ENCODE data around the gene IFT25.

The IFT25 gene

DNA sequence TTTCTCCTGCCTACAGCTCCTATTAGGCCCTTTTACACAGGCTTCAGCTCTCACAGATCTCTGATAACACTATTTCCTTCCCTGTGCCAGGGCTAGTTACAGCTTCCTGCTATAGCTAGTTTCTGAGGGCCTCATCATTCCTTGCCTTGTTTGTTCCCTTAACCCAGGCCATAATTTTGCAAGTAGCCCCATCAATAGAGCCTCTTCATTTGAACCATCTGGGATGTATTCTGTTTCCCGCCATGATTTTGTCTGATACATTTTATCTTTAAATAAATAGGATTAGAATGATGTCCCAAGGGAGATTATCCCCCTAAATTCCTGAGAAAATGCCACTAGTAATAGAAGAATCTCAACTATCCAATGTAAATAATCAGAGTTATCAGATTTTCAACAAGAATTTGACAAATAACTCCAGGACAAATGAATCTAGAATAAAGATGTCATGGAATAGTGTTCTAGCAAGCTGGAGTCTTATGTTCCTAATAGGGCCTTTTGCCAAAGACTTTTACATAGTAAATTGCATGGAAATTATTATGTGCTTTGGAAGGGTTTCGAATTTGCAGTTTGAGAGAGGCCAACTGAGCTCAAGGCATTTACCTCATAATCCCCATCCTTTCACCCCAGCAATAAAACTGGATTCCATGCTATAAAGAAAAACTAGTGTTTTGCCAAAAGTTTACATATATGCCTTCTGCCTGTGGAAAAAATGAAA is 16.1 kb downstream of the IFT25 start:
- DNase-seq (ENCODE audit: low read depth in 2 of 2): no peak

DNA sequence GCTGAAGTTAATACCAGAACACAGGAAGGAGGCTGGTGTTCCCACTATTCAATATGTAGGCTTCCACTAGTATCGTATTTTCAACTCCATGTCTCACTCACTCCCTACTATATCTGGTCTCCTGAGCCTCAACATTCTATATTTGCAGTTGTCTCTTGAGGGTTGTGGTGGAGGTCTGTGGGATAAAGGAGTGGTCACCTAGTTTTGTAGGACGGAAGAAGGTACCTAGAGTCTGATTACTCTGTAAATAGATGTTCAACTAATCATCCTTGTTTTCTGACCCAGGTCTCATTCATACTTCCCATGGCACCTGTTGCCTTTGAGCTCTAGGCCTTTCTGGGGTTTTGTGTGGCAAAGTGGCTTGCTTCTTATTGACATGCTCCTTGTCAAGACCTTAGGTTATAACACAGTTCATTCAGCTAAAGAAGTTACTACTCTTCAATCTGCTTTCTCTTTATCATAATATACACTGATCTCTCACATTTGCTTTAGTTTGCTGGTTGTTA is 18.1 kb downstream of the IFT25 start:
- no peak for DNase-seq (ENCODE audit: low read depth in 2 of 2)

DNA sequence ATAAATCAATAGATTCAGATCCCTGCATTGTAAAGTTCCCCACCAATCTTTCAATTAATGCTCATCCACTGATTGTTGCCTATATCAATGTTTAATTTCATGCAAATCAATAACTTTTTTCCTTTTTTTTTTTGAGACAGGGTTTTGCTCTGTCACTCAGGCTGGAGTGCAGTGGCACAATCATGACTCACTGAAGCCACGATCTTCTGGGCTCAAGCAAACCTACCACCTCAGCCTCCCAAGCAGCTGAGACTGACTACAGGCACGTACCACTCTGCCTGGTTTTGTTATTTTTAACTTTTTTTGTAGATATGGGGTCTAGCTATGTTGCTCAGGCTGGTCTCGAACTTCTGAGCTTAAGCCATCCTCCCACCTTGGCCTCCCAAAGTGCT is 25.8 kb downstream of the IFT25 start:
- DNase-seq (ENCODE audit: low read depth in 2 of 2): no peak

DNA sequence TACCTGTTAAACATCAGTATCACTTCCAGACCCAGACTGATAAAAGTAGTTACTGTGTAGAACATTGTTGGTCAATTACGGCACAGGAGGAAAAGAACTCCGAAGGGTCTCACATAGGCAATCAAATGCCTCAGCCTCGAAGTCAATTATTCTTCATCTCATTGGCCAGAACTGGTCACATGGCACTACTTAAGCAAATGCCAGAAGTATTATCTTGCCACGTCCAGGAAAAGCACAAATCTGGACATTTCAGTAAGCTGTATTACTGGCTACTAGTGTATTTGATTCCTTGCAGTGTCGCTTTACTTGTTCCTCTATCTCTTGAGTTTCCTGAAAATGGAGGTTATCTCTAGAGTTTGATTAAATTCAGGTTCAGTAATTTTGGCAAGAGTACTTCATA is 27.2 kb downstream of the IFT25 start:
- no peak for DNase-seq (ENCODE audit: low read depth in 2 of 2)

DNA sequence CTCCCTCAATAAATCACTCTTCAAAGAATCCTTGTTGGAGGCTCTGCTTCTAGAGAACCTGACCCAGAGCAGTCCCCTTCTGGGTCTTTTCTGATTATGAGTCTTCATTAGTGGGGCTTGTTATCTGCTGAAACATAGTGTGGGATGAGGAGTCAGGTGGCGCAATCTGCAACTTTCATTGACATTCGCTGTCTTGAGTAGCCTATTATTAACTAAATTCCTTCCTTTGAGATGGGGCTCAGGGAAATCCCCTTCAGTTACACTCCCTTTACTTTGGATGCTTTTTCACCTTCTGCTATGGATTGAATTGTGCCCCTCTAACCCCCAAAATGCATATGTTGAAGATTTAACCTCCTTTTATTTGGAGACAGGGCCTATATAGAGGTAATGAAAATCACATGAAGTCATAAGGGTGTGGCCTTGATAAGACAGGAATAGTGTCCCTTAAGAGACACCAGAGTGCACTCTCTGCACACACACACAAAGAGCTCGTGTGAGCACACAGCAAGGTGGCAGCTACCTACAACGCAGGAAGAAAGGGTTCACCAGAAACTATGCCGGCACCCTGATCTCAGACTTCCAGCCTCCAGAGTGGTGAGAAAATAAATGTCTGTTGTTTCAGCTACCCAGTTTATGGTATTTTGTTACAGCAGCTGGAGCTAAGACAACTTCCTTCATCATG is 32.0 kb downstream of the IFT25 start:
- no peak for DNase-seq (ENCODE audit: low read depth in 2 of 2)

DNA sequence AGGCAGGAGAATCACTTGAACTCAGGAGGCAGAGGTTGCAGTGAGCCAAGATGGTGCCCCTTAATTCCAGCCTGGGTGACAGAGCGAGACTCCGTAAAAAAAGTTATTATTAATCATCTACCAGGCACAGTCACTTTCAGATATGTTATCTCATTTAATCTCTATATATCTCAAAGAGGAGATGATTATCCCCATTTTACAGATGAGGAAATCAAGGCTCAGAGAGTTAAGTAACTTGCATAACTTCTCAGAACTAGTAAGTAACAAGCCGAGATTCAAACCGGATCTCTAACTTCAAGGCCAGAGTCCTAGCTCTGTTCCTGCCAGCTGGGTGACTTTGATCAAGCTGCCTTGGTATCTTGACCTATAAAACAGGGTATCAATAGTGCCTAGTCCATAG is 34.1 kb downstream of the IFT25 start:
- DNase-seq (ENCODE audit: low read depth in 2 of 2): no peak

DNA sequence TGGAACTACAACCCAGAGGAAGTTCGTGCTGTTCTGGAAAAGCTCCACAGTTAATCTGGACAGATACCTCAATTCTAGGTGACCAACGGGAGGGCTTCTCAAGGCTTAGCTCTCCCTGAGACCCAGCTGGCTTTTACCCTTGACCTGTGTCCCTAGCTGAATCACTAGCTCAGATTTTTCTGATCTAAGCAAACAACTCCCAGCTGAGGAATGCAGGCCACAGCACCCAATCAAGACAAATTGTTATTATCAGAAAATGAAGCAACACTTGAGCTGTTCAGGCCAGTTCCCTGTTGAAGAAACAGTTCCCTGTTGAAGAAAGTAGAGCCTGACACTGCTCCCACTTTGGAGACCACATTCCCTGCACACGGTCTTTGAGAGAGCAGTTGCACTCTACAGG is 35.6 kb downstream of the IFT25 start:
- no peak for DNase-seq (ENCODE audit: low read depth in 2 of 2)

DNA sequence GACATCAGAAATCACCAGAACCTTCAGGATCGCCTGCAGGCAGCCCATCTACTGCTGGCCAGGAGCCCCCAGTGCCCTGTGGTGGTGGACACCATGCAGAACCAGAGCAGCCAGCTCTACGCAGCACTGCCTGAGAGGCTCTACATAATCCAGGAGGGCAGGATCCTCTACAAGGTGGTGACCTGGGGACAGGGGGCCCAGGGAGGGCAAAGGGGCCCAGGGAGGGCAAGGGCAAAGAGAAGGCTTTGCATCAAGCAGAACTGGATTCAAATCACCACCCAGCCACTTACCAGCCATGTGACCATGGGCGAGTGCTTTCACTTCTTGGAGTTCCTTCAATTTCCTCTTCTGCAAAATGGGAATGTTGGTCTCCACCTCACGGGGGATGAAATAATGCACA is 39.4 kb downstream of the IFT25 start:
- no peak for DNase-seq (ENCODE audit: low read depth in 2 of 2)

DNA sequence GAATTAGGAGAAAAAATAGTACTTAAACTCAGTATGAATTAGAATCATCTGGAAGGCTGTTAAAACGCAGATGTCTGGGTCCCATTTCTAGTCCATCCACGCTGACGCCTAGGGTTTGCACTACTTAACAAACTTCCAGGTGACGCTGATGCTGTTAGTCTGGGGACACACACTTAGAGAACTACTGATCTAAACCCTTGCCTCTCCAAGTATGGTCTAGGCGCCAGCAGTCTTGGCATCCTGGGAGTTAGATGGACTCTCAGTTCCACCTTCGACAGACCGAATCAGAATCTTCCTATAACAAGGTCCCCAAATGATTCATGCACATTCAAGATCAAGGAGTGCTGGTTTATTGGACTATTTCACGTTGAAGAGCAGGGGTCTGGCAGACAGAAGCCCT is 40.0 kb downstream of the IFT25 start:
- DNase-seq (ENCODE audit: low read depth in 2 of 2): no peak

DNA sequence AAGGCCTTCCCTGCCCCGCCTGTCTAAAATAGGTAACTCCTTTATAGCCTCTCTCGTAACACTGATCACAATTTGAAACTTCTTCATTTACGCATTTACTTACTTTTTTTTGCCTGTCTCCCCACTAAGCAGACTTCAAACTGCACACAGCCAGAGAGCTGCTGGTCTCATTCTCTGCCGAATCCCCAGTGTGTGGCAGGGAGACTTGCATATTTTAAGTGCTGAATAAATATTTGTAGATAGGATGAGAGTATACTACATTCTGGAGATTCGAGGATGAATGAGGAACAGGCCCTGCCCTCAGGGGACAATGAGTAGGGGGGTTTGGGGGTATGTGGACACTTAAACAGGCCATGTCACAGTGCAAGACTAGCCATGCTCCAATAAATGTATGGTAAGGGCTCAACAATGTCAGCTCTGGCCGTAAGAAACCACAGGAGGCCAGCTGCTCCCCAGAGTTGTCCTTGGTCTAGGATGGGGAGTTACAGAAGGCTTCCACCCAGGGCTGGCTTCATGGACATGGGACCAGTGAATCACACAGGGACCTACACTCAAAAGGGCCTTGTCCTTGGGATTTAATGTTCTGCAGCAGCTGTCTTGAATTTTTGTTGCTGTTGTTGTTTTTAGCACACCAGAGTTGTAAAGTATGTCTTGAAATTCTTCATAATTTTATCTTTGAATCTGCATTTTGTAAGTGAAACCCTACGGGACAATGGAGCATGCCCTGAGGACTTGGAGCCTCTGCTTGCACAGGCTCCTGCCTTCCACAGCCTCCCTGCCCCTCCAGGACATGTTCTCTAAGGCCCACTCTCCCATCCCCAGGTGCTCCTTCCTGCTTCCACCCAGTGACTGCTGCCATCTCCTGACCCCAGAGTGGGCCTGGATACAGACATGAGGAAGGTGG is 43.0 kb downstream of the IFT25 start:
- no peak for DNase-seq (ENCODE audit: low read depth in 2 of 2)

DNA sequence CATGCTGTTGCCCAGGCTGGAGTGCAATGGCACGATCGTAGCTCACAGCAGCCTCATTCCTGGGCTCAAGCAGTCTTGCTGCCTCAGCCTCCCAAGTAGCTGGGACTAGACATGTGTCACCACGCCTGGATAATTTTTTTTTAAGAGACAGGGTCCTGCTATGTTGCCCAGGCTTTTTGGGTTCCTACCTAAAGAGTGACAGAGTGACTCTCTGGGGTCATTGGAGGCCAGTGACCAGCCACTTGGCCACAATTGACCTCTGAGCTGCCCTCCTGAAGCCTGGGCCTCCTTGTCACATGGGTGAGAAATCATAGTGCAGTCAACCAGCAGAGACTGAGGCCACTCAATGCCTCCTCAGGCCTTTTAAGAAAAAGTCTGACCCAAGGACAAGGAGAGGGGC is 45.8 kb downstream of the IFT25 start:
- no peak for DNase-seq (ENCODE audit: low read depth in 2 of 2)

DNA sequence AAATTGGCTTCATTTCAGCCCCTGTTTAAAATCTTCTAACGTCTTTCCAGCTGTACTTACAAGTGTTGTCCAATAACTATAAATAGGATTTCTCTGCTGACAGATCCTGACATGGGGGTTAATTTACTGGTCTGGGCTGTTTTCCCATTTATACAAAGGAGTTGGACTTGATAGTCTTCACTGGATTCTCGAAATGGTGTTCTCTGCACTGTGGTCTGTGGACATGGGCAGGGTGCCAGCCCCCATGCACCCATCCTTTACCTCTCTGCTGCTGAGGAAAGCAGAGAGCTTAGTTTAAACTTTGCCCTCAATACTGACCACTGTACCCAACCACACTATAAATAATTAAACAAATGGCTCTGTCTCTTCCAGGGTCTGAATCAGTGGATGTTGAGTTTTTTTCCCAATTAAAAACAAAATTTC is 46.3 kb downstream of the IFT25 start:
- DNase-seq (ENCODE audit: low read depth in 2 of 2): no peak

DNA sequence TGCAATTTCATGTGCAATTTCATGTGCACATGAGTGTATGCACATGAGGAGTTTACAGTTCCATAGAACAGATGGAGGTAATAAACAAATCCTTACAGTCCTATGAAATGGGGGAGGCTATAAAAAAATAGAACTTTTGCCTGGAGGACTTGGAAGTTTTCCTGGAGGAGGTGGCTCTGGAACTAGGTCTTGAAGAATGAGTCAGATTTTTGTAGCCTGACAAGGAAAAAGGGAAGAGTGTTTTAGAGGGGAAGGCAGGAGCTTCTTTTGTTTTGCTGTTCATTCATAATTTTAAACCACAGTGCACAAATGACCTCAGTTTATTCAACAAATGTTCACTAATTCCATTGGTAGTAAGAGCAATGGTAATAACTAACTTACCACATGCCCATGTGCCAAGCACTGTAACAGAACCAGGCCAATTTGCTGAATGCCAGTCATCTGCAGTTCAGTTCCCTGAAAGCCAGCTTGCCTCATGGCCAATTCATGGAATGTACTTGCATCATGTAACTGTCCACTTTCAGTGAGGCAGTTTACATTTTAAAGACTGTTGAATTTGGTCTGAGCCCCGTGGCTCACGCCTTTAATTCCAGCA is 48.8 kb downstream of the IFT25 start:
- DNase-seq (ENCODE audit: low read depth in 2 of 2): no peak

DNA sequence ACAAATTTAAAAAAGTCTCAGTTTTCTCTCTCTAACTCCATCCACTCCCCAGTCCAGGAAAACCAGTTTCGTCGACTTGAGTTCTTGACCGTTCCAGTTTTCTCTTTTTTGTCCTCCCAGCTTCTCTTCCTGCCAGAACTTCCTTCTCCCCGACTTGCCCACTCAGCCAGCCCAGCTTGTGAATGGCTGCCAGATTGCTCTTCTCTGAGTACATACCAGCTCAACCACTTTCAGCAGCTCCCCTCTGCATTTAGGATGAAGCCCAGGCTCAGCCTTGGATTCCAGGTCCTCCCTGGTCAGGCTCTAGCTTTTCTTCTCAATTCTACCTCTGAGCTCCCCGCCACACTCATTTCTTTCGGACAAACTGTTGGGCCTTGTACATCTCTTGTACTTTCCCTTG is 50.1 kb downstream of the IFT25 start:
- no peak for DNase-seq (ENCODE audit: low read depth in 2 of 2)

DNA sequence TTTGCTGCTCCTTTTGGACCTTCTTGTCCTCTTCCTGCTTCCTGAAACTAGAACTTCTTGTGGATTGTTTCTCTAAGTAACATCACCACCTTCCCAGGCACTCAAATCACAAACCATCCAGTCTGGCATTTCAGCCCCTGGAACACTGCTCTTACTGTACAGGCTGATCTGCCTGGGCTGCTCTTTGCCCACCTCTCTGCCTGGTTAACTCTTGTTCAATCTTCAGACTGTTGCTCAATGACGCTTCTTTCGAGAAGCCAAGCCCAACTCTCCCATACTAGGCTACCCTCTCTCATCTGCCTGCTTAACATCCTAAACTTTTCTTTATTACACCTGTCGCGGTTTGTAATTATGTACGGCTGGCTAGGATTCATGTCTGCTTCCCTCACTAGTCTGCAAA is 50.9 kb downstream of the IFT25 start:
- no peak for DNase-seq (ENCODE audit: low read depth in 2 of 2)

DNA sequence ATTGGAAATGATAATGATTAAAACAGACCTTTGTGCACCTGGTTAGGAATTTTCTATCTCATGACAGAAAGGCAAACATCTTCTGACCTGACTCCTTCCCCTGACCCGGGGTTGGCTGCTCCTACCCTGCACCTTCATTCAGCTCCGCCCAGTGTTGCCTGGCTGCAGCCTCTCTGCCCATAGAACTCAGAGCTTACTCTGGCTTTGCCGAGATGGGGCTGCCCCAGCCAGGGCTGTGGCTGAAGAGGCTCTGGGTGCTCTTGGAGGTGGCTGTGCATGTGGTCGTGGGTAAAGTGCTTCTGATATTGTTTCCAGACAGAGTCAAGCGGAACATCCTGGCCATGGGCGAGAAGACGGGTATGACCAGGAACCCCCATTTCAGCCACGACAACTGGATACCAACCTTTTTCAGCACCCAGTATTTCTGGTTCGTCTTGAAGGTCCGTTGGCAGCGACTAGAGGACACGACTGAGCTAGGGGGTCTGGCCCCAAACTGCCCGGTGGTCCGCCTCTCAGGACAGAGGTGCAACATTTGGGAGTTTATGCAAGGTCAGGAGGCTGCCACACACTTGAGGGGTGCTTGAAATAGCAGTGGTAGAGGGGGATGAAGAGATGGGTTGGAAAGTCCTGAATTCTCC is 51.4 kb downstream of the IFT25 start, which contains the start of gene DIO1:
TSS of gene DIO1 (plus strand) at position 189 of the 638 bp plus-strand sequence. CDS start at position 213, 24 bp downstream.
- DNase-seq (ENCODE audit: low read depth in 2 of 2): no peak

DNA sequence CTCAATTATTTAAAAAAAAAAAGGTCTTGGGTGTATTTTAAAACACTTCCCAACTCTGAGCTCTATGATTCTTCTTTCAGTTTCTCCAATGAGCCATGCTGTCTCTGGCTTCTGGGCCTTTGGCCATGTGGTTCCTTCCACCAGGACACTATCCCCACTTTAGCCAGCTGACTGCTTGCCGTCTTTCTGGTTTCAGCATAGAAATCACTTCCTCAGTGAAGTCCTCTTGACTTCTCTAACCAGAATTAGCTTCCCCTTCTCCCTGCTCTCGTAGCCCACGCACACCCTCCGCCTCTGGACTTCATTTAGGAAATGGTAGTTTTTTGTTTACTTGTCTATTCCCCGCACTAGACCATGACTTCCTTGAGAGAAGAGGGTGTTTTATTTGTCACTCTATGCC is 52.6 kb downstream of the IFT25 start:
- DNase-seq (ENCODE audit: low read depth in 2 of 2): no peak

DNA sequence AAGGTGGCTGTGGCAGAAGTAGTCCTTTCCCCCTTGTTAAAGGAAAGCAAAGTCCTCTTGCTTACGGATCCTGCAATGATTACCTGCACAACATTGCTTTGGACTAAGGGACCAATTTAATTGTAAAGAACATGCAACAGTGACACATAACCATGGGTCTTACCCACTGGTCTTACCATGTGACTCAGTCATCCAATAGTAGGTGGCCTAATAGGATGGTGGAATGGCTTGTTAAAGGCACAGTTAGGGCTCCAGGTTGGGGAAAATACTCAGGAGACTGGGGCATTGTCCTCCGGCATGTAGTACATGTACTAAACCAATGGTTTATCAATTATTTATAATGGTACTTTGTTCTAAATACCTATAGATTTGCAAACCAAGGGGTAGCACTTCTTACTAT is 53.8 kb downstream of the IFT25 start:
- DNase-seq (ENCODE audit: low read depth in 2 of 2): no peak

DNA sequence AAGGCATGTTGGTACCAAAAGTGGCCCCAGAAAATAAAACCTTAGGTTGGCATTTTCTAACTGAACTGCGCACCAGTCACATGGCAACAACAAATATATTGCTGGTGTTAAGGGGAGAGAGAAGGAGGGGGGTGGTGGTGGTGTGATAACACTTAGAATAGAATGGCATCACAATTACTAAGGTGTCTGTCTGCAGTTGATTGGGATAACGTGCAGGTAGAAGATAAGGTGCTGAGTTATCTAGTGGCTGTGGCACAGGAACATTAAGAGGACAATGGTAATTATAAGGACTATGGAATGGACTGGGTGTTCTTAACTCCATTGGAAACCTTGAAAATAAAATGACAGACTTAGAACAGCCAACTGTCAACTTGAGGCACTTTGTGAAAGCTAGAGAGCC is 54.5 kb downstream of the IFT25 start:
- no peak for DNase-seq (ENCODE audit: low read depth in 2 of 2)

DNA sequence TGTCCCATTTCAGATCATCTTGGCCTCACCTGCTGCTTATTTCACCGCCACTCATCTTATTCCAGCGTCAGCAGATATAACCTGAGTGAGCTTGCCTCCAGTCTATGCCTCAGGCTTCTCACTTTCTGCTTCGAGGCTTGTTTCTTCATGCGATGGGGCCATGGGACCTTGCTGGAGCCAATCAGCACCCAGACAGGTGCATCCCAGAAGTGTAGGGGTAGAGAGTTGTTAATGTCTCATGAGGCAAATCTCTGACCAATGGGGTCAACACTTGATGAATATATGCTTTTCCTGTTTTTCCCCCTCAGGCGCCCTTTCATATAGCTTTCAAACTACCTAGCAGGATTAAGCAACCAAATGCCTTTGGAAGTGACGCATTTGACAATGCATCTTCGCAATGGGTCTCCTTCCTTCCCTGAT is 55.0 kb downstream of the IFT25 start:
- no peak for DNase-seq (ENCODE audit: low read depth in 2 of 2)
